ENCODE data around the gene TCP11L2.

DNA sequence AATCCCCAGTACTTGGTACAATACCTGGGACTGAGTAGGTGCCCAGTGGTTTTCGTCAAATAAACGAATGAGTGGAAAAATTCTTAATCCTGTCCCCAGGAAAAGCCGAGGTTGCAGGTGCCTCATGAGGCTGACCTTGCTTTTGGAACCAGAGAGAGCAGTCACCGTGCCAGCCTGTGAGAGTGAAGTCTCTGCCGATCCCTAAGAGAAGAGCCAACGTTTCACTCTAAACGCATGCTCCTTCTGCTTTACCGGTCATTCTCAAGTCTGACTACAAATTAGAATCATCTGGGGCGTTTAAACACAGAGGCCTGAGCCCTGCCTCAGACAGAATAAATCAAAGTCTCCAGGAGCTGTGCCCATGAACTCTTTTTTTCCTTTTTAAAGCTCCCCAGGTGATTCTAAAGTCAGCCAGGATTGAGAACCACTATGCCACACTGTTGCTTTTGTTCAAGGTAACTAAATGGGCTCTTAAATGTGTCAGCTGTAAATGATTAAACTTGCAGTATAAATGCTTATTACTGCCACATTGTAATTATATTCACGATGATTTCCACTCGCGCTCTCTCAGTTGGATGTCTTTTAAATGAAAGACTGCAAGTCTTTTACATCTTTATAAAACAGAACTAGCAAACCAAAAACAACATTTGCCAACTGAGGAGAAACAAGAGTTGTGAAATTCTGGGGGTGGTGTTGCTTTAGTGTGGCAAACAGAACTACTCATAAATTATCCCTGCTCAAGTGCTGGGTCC is 26.9 kb downstream of the TCP11L2 start:
- TF ChIP-seq TCFL5 (CRISPR knock-in tag; conservative IDR thresholded peaks at IDR 0.05) = no peak
- no peak for TF ChIP-seq MTF1 (CRISPR knock-in tag; IDR thresholded peaks at IDR 0.05; ENCODE audit: borderline replicate concordance)
- TF ChIP-seq ZEB2 (IDR thresholded peaks at IDR 0.05) = no peak
- no peak for TF ChIP-seq ZNF445 (CRISPR knock-in tag; IDR thresholded peaks at IDR 0.05; ENCODE audit: low read depth)
